GM18499 (cell line): ENCODE data around the gene GRIN2C.
A peak's percentile ranks its signal among the peaks of the same experiment; 100 is the strongest.
"Not testable (repeated sequence)": the region's sequence is repeated elsewhere in the genome, so short reads cannot be mapped to it uniquely, and the experiment has no call there.

Experiments used
- ATAC-seq: cut with Tn5 transposase; IDR thresholded peaks from one replicate; pipeline ENCODE4 v1.9.1; 2021; ENCODE audit warnings: moderate number of reproducible peaks; ENCODE audit not compliant: insufficient read depth, unreplicated experiment

The GRIN2C gene

DNA sequence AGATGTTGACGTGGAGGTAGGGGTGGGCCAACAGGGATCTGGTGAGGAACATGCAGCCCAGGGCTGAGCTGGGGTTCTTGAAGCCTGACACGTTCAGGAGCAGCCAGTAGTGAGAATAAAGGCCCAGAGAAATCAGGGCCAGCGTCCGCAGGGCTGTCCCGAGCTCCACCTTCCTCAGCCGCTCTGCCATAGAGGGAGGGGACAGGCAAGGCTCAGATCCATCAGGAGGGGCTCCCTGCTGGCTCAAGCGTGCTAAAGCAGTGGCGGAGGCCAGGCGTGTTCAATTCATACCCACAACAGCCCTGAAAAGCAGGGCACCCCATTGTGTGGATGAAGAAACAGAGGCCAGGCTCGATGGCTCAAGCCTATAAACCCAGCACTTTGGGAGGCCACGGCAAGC is 21.4 kb upstream of the GRIN2C start:
- ATAC-seq: no peak

- ATAC-seq: no peak
Observed at GRCh38 chr17:74879308-74879707, 19.6 kb upstream of the GRIN2C start.

- ATAC-seq: no peak
Observed at GRCh38 chr17:74878658-74879057, 19.0 kb upstream of the GRIN2C start.

GRCh38 chr17:74877592-74878548 is 18.2 kb upstream of the GRIN2C start:
- no peak for ATAC-seq

DNA sequence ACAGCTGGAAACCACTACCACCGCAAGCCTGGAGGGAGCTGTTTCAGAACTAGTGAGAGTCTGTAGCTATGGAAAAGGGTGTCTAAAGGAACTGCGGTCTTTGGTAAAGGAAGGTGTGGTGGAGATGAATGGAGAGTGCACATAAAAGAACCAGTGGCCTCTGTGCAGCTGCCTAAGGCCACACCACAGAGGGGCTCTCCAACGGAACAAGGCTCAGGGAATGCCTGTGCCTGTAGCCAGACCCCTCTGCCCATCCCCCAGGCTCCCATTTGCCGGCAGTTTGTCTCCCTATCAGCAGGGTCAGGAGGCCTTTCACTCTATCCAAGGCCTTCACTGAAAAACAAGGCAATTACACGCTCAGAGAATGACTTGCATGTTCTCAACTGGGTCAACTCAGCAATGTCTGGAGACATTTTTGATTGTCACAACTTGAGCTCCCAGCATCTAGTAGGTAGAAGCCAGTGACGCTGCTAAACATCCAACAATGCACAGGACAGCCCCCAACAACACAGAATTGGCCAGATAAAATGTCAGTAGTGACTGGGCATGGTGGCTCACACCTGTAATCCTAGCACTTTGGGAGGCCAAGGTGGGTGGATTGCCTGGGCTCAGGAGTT is 16.4 kb upstream of the GRIN2C start:
- ATAC-seq: no peak

GRCh38 chr17:74875155-74875976 is 15.7 kb upstream of the GRIN2C start:
- ATAC-seq: no peak

GRCh38 chr17:74874615-74875037 is 14.9 kb upstream of the GRIN2C start:
- no peak for ATAC-seq

GRCh38 chr17:74873874-74874614 is 14.4 kb upstream of the GRIN2C start:
- no peak for ATAC-seq

- peak; percentile 90 for ATAC-seq
Observed at GRCh38 chr17:74873037-74873873, 13.6 kb upstream of the GRIN2C start.

- peak; percentile 6 for ATAC-seq
Observed at GRCh38 chr17:74872313-74873036, 12.8 kb upstream of the GRIN2C start, which contains the start of gene FDXR. Gene FDXR (minus strand): TSS chr17:74872994. CDS start chr17:74872944, 50 bp downstream.

GRCh38 chr17:74871356-74872076 is 11.8 kb upstream of the GRIN2C start:
- no peak for ATAC-seq

DNA sequence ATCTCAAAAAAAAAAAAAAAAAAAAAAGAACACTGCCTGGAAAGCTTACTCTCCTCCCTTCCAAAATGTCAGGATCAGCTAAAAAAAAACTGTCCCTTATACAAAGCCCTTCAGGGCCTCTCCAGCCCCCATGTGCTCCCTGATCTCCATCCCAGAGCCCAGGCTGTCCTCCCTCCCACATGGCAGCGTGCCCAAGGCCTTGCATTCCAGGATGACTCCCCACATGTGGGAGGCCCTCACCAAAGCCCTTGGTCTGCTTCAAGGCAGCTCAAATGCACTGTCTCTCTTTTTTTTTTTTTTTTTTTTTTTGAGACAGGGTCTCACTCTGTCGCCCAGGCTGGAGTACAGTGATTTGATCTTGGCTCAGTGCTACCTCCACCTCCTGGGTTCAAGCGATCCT is 10.8 kb upstream of the GRIN2C start:
- ATAC-seq: no peak

DNA sequence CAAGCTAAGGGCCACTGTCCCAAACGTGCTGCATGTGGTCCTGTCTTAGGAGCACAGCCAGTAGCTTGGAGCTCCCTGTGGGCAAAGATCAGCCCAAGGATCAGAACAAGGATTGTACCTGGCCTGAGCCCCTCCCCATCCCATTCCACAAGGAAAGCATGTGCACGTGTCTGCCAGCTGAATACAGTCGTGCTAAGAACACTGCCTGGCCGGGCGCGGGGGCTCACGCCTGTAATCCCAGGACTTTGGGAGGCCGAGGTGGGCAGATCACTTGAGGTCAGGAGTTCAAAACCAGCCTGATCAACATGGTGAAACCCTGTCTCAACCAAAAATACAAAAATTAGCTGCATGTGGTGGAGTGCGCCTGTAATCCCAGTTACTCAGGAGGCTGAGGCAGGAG is 10.3 kb upstream of the GRIN2C start:
- not testable (repeated sequence) for ATAC-seq

- no peak for ATAC-seq
Observed at GRCh38 chr17:74868908-74869255, 9.2 kb upstream of the GRIN2C start.

GRCh38 chr17:74868251-74868907 is 8.7 kb upstream of the GRIN2C start:
- ATAC-seq: no peak

- no peak for ATAC-seq
Observed at GRCh38 chr17:74866198-74866835, 6.6 kb upstream of the GRIN2C start.
